Measurements from ENCODE around the gene EPB41L4B. TPM values are rescaled to one million over a fixed set of nuclear protein-coding genes. Genes with fewer than 3 reads are reported as not detected.

Gene EPB41L4B
- 1.2 and 1.7 TPM in 2 replicates for total RNA-seq

GRCh38 chr9:109320742-109321448 is at the start of gene EPB41L4B:
Gene EPB41L4B (minus strand): TSS chr9:109321059. CDS start chr9:109320446, 613 bp downstream.

GRCh38 chr9:109166771-109167601 is 153.9 kb downstream of the EPB41L4B start, which contains the start of gene FRRS1L:
Gene FRRS1L (minus strand): TSS chr9:109167249. CDS start chr9:109167138, 111 bp downstream.

Small RNA genes within 50 kb of the gene (small RNA-seq; reads per million reads assigned to genes)
- gene RF00019 (not detected), gene RNU6-984P (not detected)

Other genes with a start within 250 kb of the EPB41L4B start
- 92.3 and 92.8 TPM in 2 replicates for gene TMEM245, start 201.1 kb downstream of the EPB41L4B start, total RNA-seq
- under 0.01 TPM in 2 replicates for gene FRRS1L, start 153.8 kb downstream of the EPB41L4B start, total RNA-seq
- 0.40 and 0.50 TPM in 2 replicates for gene PTPN3, start 177.2 kb upstream of the EPB41L4B start, total RNA-seq

Data from thoracic aorta endothelial cell (primary cell).